H1 (cell line): ENCODE measurements around the gene INPP5A. TPM values are rescaled to one million over a fixed set of nuclear protein-coding genes. Genes with fewer than 3 reads are reported as not detected.

Experiments used
- ASH2L ChIP-seq: fragments of 200-600, 300-600 bp; sonication (generic); IDR thresholded peaks from one replicate; pipeline ENCODE4 v1.7.1; 2017; ENCODE audit warnings: low read length
- CBX5 ChIP-seq: fragments of 300-800, 300-1000 bp; sonication (generic); IDR thresholded peaks from 2 replicates; pipeline ENCODE4 v1.7.1; 2016; ENCODE audit warnings: antibody characterized with exemption, low read length, low read depth
- EGR1 ChIP-seq: IDR thresholded peaks from 2 replicates; pipeline ENCODE4 v1.6.1; 2011; ENCODE audit warnings: low read depth, low read length, borderline replicate concordance
- GTF2F1 ChIP-seq: IDR thresholded peaks from 2 replicates; pipeline ENCODE4 v1.6.1; 2012; ENCODE audit warnings: low read depth, low read length, improper control_type of control experiment, borderline replicate concordance
- KDM4A ChIP-seq: IDR thresholded peaks from one replicate; pipeline ENCODE4 v1.7.1; 2012; ENCODE audit warnings: low read depth, mild to moderate bottlenecking, moderate library complexity, low read length, inconsistent platforms; ENCODE audit not compliant: severe bottlenecking
- ZNF274 ChIP-seq: IDR thresholded peaks from 2 replicates; pipeline ENCODE4 v1.7.0; 2012; ENCODE audit warnings: low read length, borderline replicate concordance; ENCODE audit errors: extremely low read depth
- polyA plus RNA-seq, 7 experiments: library from polyadenylated mRNA; depleted of rRNA in 3 of 7; stranded (reverse) in 5 of 7; unstranded in 2 of 7; fragments of >200 nt in 5 of 7; fragments of 200-250 nt in 2 of 7; gene quantifications; 1 replicate in 5 of 7; 2 replicates in 1 of 7; 4 replicates in 1 of 7; pipeline versions ENCODE4 v1.2.1 to v1.2.3, GENCODE V29; 2011 to 2013; ENCODE audit warnings: missing spikeins in 2 of 7, mixed read lengths in 2 of 7
- total RNA-seq: library from RNA; stranded (reverse); fragmentation: NEBNext Ultra II Directional; extraction: Animal tissue kit (Norgen Biotek cat#: 25700); gene quantifications from 2 replicates; pipeline ENCODE4 v1.2.1, GENCODE V29; 2021
- TF ChIP-seq, protein P1 (sequence below): fragments of 300-600 bp; sonication (generic); IDR thresholded peaks from 2 replicates; pipeline ENCODE4 v1.7.1; 2012; ENCODE audit warnings: low read length, moderate library complexity, mild to moderate bottlenecking, inconsistent platforms; ENCODE audit not compliant: insufficient replicate concordance
- TF ChIP-seq, protein P2 (sequence below): IDR thresholded peaks from 2 replicates; pipeline ENCODE4 v1.6.1; 2012; ENCODE audit warnings: inconsistent platforms

Gene INPP5A
- total and polyA plus RNA-seq, 2 of the 8 experiments (the other 6 are each of a cell fraction or from before 2014, with no cell fraction given) = 19.7 to 27.5 TPM

DNA sequence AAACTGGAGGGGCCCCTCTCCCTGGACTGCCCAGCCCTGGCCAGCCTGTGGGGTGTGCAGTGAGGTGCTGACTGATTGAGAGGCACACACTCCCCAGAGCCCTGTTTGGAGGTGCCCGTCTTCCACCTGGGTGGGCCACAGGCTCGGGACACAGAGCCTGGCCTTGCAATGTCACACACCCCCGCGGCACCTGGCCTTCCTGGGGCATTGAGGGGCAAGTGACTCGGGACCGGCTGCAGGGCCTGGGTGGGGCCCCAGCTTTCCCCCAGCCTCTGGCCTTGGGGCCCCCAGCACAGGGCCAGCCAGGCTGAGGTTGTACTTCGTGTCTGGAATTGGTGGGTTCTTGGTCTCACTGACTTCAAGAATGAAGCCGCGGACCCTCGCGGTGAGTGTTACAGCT, 262.3 kb downstream of the INPP5A start (continued):
- TF ChIP-seq, protein P1, sequence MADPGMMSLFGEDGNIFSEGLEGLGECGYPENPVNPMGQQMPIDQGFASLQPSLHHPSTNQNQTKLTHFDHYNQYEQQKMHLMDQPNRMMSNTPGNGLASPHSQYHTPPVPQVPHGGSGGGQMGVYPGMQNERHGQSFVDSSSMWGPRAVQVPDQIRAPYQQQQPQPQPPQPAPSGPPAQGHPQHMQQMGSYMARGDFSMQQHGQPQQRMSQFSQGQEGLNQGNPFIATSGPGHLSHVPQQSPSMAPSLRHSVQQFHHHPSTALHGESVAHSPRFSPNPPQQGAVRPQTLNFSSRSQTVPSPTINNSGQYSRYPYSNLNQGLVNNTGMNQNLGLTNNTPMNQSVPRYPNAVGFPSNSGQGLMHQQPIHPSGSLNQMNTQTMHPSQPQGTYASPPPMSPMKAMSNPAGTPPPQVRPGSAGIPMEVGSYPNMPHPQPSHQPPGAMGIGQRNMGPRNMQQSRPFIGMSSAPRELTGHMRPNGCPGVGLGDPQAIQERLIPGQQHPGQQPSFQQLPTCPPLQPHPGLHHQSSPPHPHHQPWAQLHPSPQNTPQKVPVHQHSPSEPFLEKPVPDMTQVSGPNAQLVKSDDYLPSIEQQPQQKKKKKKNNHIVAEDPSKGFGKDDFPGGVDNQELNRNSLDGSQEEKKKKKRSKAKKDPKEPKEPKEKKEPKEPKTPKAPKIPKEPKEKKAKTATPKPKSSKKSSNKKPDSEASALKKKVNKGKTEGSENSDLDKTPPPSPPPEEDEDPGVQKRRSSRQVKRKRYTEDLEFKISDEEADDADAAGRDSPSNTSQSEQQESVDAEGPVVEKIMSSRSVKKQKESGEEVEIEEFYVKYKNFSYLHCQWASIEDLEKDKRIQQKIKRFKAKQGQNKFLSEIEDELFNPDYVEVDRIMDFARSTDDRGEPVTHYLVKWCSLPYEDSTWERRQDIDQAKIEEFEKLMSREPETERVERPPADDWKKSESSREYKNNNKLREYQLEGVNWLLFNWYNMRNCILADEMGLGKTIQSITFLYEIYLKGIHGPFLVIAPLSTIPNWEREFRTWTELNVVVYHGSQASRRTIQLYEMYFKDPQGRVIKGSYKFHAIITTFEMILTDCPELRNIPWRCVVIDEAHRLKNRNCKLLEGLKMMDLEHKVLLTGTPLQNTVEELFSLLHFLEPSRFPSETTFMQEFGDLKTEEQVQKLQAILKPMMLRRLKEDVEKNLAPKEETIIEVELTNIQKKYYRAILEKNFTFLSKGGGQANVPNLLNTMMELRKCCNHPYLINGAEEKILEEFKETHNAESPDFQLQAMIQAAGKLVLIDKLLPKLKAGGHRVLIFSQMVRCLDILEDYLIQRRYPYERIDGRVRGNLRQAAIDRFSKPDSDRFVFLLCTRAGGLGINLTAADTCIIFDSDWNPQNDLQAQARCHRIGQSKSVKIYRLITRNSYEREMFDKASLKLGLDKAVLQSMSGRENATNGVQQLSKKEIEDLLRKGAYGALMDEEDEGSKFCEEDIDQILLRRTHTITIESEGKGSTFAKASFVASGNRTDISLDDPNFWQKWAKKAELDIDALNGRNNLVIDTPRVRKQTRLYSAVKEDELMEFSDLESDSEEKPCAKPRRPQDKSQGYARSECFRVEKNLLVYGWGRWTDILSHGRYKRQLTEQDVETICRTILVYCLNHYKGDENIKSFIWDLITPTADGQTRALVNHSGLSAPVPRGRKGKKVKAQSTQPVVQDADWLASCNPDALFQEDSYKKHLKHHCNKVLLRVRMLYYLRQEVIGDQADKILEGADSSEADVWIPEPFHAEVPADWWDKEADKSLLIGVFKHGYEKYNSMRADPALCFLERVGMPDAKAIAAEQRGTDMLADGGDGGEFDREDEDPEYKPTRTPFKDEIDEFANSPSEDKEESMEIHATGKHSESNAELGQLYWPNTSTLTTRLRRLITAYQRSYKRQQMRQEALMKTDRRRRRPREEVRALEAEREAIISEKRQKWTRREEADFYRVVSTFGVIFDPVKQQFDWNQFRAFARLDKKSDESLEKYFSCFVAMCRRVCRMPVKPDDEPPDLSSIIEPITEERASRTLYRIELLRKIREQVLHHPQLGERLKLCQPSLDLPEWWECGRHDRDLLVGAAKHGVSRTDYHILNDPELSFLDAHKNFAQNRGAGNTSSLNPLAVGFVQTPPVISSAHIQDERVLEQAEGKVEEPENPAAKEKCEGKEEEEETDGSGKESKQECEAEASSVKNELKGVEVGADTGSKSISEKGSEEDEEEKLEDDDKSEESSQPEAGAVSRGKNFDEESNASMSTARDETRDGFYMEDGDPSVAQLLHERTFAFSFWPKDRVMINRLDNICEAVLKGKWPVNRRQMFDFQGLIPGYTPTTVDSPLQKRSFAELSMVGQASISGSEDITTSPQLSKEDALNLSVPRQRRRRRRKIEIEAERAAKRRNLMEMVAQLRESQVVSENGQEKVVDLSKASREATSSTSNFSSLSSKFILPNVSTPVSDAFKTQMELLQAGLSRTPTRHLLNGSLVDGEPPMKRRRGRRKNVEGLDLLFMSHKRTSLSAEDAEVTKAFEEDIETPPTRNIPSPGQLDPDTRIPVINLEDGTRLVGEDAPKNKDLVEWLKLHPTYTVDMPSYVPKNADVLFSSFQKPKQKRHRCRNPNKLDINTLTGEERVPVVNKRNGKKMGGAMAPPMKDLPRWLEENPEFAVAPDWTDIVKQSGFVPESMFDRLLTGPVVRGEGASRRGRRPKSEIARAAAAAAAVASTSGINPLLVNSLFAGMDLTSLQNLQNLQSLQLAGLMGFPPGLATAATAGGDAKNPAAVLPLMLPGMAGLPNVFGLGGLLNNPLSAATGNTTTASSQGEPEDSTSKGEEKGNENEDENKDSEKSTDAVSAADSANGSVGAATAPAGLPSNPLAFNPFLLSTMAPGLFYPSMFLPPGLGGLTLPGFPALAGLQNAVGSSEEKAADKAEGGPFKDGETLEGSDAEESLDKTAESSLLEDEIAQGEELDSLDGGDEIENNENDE = no peak
- TF ChIP-seq ZNF274 (no peak), GTF2F1 (no peak), EGR1 (no peak), KDM4A (no peak), ASH2L (no peak), CBX5 (no peak)
- TF ChIP-seq, protein P2, sequence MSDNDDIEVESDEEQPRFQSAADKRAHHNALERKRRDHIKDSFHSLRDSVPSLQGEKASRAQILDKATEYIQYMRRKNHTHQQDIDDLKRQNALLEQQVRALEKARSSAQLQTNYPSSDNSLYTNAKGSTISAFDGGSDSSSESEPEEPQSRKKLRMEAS = no peak
